Subcutaneous adipose tissue (tissue), 4 donors: ENCODE results near the gene ERBB4. TPM values are rescaled to one million over a fixed set of nuclear protein-coding genes. Genes with fewer than 3 reads are reported as not detected.

Experiments
- CTCF ChIP-seq: fragments of 450-650 bp; IDR thresholded peaks from one replicate; pipeline ENCODE4 v1.5.1; 2016; ENCODE audit warnings: low read depth, mild to moderate bottlenecking, control low read depth, antibody characterized with exemption, moderate library complexity
- total RNA-seq, 4 donors: library from RNA; depleted of rRNA; stranded (reverse); fragments of >200 nt; gene quantifications; one replicate each; pipeline ENCODE4 v1.1.0, GENCODE V29; 2016

Gene ERBB4
- total RNA-seq, 4 donors from 2014 or later: 0.17 to 1.5 (median 0.71) TPM

- no peak for TF ChIP-seq CTCF
Measured at GRCh38 chr2:212133337-212133736, 405.3 kb downstream of the ERBB4 start.

GRCh38 chr2:212124598-212124997, 414.0 kb downstream of the ERBB4 start:
- TF ChIP-seq CTCF: no peak

GRCh38 chr2:212119591-212119990, 419.0 kb downstream of the ERBB4 start:
- TF ChIP-seq CTCF: no peak

GRCh38 chr2:212117926-212118325, 420.7 kb downstream of the ERBB4 start:
- TF ChIP-seq CTCF: no peak

GRCh38 chr2:212114489-212114888, 424.1 kb downstream of the ERBB4 start:
- no peak for TF ChIP-seq CTCF

GRCh38 chr2:212112401-212112800, 426.2 kb downstream of the ERBB4 start:
- no peak for TF ChIP-seq CTCF

GRCh38 chr2:212109792-212110680, 428.6 kb downstream of the ERBB4 start:
- TF ChIP-seq CTCF: no peak
